HTERT RPE-1 (cell line): ENCODE results near the gene NDUFS7.
"Not testable (repeated sequence)": the region's sequence is repeated elsewhere in the genome, so short reads cannot be mapped to it uniquely, and the experiment has no call there.

Experiments
- in situ Hi-C: fragments of 300-500 bp; cut with MboI; formaldehyde crosslinking; loops from 4 replicates; pipeline ENCODE4 v1.14.3; 2020; ENCODE audit warnings: low sequenced_read_pairs

NDUFS7 gene

DNA sequence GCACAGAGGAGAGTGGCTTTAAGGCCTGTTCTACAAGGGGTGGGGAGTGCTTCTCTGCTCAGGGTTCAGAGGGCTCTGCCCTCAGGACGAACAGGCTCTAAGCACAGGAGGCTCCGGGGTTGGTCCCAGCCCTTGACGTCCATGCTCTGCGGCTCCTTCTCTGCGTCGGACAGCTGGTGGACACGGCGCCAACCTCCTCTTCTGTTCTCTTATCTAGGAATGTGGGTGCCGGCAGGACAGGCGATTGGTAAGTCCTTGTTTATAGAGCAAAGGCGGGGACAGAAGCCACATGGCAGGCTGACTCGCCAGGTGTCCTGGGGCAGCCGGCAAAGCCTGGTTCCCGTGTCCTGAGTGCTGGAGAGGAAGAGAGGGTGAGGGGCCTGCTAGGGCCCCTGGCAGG lies 46.0 kb downstream of the NDUFS7 start:
- in situ Hi-C loops: no loop called here

GRCh38 chr19:1430246-1430645 lies 46.5 kb downstream of the NDUFS7 start:
- in situ Hi-C loops: no loop called here

DNA sequence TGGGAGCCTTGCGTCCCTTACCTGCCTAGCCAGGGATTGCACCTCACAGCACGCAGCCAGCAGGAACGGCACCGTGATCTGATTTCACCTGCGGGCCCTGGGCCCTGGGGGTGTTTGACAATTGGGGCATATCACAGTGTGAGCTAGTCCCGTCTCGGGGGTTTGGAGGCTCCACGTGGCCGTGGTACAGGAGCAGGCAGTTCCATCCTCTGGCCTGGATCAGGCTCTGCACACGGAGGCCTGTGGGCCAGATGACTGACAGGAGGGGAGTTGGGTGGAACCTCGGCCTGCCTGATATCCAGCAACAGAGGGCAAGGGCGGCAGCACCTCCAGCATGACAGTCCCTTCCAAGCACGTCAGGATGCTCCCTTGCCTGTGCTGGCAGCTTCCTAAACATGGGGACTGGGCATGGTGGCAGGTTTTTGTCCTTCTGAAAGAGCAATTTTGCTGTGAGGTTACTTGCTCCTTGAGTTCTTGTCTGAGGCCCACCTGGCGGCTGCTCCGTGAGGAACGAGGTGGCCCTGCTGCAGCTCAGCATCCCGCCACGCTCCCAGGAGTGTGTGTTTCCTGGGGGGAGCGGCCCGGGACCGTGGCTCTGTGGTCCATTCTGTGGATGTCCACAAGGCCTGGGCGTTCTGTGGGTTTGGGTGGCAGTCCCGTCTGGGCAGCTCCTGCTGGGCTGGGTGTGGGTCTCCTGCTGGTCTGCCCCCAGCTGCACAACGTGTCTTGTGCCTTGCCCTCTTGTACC lies 48.2 kb downstream of the NDUFS7 start:
- in situ Hi-C loops: no loop called here

GRCh38 chr19:1432507-1432887 lies 48.8 kb downstream of the NDUFS7 start:
- in situ Hi-C loops: no loop called here

- in situ Hi-C loops: no loop called here
Measured at GRCh38 chr19:1433119-1434039, 49.7 kb downstream of the NDUFS7 start.

DNA sequence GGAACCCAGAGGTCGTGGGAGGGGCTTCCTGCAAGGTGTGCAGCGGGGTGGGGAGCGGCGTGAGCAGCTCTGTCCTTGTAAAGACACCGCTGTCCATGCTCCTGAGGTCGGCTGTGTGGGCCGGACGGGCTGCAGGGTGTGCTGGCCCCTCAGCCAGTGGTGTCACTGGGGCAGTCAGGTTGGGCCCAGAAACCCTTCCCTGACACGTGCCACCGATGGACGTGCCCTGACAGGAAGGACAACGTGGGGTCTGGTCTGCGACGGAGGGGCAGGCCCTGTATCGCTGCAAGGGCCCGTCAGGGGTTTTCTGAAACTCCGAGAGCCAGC lies 50.3 kb downstream of the NDUFS7 start:
- in situ Hi-C loops: no loop called here

- in situ Hi-C loops: no loop called here
Measured at GRCh38 chr19:1434577-1435060, 50.9 kb downstream of the NDUFS7 start.

- in situ Hi-C loops: no loop called here
Measured at GRCh38 chr19:1435378-1435989, 51.8 kb downstream of the NDUFS7 start.

DNA sequence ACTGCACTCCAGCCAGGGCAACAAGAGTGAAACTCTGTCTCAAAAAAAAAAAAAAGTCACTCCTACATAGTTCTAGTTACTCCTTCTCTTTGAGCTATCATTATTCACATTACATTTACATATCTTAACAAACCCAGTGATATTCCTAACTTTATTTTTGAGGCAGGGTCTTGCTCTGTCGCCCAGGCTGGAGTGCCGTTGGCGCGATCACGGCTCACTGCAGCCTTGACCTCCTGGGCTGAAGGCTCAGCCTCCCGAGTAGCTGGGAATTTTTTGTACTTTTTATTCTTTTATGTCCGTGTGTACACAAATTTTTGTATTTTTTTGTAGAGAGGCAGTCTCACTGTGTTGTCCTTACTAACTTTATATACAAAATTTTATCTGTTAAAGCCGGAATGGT lies 53.9 kb downstream of the NDUFS7 start:
- in situ Hi-C loops: no loop called here

- in situ Hi-C loops: no loop called here
Measured at GRCh38 chr19:1438035-1438932, 54.6 kb downstream of the NDUFS7 start, which contains the start of gene RPS15. Gene RPS15 (plus strand): TSS chr19:1438396. CDS start chr19:1438426, 30 bp downstream.

- in situ Hi-C loops: no loop called here
Measured at GRCh38 chr19:1438933-1439354, 55.2 kb downstream of the NDUFS7 start.

DNA sequence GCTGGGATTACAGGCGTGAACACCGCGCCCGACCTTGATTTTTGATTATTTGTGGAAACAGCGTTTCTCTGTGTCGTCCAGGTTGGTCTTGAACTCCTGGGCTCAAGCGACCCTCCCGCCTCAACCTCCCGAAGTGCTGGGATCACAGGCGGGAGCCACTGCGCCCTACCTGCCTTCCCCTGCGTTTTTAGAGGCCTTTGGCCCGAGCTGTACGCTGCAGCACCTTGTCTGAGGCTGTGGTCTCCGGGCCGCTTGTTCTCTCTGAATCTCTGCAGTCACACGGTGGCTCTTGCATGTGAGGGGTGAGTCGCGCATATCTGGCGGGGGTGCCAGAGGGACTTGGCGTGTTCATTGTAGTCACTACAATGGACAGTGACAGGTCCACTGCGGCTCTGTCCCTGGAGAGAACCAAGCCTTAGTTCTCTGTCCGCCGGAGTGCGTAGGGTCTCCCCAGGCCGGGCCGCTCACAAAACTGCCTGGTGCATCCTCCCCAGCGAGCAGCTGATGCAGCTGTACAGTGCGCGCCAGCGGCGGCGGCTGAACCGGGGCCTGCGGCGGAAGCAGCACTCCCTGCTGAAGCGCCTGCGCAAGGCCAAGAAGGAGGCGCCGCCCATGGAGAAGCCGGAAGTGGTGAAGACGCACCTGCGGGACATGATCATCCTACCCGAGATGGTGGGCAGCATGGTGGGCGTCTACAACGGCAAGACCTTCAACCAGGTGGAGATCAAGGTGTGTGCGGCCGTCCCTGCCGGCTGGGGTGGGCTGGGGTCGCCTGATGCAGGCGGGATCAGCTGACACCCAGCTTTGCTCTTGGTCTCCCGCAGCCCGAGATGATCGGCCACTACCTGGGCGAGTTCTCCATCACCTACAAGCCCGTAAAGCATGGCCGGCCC lies 56.1 kb downstream of the NDUFS7 start:
- in situ Hi-C loops: not testable (repeated sequence)

GRCh38 chr19:1440418-1440801 lies 56.7 kb downstream of the NDUFS7 start:
- in situ Hi-C loops: no loop called here

GRCh38 chr19:1441022-1441426 lies 57.3 kb downstream of the NDUFS7 start:
- in situ Hi-C loops: no loop called here

DNA sequence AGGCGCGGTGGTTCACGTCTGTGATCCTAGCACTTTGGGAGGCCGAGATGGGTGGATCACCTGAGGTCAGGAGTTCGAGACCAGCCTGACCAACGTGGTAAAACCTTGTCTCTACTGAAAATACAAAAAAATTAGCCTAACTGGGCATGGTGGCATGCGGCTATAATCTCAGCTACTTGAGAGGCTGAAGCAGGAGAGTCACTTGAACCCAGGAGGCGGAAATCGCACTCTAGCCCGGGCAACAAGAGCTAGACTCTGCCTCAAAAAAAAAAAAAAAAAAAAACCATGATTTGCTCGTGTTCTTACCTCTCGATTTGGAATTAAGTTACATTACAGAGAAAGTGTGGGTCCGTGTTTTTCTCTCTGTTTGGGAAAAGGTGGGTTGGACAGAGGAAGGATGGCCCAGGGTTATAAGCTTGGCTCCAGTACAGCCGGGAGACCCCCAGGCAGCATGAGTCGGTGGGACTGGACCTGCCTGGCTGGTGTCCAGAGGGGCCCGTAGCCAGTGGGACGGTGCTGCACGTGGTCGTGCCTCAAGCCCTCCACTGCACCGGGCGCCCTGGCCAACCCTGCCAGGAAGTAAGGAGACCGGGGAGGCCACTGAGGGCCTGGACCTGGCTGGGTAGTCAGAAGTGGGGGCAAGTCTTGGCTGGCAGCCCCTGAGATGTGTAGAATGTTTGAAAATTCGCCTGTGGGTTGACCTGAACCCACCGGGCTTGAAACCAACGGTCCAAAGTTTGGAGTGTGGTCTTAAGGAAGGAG lies 58.2 kb downstream of the NDUFS7 start:
- in situ Hi-C loops: no loop called here
